ENCODE measurements around the gene CACNA2D3.

Gene CACNA2D3

DNA sequence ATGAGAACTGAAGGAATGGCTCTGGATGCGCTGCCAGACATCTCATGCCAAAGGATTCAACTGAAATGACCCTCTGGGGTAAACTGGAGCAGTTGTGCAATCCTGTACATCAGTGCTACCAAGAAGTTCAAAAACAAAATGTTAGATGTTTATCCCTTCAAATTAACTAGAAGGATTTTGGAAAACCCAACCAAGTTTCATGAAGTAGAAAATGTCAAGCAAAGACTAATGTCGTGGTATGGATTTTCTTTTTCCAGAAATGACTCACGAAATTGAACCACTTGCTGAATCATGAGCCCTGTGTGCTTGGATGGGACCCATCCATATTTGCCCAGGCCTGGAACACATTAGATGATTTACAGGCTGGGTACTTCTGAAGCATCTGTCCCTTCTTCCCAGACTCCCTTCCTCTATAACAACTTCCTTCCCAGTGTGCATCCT, 703.9 kb downstream of the CACNA2D3 start:
- H3K4me3 ChIP-seq (ENCODE audit: control insufficient read depth, low read depth, low read length), result no peak overlapping the region
- DNase-seq (ENCODE audit: low read depth), result peak; percentile 16
- TF ChIP-seq, protein P1, sequence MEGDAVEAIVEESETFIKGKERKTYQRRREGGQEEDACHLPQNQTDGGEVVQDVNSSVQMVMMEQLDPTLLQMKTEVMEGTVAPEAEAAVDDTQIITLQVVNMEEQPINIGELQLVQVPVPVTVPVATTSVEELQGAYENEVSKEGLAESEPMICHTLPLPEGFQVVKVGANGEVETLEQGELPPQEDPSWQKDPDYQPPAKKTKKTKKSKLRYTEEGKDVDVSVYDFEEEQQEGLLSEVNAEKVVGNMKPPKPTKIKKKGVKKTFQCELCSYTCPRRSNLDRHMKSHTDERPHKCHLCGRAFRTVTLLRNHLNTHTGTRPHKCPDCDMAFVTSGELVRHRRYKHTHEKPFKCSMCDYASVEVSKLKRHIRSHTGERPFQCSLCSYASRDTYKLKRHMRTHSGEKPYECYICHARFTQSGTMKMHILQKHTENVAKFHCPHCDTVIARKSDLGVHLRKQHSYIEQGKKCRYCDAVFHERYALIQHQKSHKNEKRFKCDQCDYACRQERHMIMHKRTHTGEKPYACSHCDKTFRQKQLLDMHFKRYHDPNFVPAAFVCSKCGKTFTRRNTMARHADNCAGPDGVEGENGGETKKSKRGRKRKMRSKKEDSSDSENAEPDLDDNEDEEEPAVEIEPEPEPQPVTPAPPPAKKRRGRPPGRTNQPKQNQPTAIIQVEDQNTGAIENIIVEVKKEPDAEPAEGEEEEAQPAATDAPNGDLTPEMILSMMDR (IDR thresholded peaks at IDR 0.05; ENCODE audit: control insufficient read depth, insufficient read depth, low read depth, low read length, missing control alignments), result no peak

DNA sequence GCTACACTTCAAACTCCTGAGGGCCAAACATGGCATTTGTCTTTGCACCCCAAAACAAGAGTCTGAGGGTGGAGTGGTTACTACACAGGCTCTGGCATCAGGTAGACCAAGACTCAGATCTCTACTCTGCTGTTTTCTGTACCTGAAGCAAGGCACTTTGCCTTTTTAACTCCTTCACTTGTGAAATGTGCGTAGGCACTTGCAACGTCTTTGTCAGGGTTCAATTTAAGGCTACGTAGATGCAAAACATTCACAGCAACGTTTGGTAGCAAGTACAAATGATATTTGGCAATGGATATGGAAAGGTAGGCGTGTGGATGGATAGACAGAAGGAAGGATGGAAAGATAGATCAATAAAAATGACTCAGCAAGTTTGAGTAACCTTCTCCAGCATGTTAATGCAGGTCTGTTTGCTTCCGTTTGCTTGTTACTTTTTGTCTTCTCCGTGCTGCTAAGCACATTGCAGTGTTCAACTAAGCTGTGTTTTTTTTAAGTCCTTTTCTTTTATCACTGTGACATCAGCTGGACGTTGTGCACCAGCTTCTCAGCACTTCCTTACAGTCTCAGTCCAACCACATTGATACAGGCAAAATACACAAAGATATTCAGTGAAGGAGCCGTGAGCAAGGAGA, 704.8 kb downstream of the CACNA2D3 start:
- TF ChIP-seq, protein P1 (IDR thresholded peaks at IDR 0.05; ENCODE audit: control insufficient read depth, insufficient read depth, low read depth, low read length, missing control alignments), result no peak
- no peak overlapping the region for H3K4me3 ChIP-seq (ENCODE audit: control insufficient read depth, low read depth, low read length)
- no peak for DNase-seq (ENCODE audit: low read depth)

DNA sequence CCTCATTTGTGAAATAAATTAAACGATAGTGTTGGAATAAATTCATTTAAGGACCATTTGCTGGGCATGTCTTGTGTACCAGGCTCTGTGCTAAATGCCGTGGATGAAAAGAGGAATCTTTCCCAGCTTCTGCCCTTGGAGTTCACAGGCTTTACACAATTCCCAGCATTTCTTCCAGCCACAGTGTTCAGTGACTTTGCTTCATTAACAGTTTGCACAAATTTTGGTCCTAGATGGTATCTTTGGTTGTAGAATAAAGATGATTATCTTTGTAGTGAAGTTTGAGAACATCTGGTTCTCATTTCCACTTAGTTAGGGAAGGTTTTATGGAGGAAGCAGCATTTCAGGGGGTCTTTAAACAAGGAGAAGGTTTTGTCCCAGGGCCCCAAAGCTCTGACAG, 705.4 kb downstream of the CACNA2D3 start:
- TF ChIP-seq, protein P1 (IDR thresholded peaks at IDR 0.05; ENCODE audit: control insufficient read depth, insufficient read depth, low read depth, low read length, missing control alignments), result no peak
- no peak for DNase-seq (ENCODE audit: low read depth)
- no peak overlapping the region for H3K4me3 ChIP-seq (ENCODE audit: control insufficient read depth, low read depth, low read length)

DNA sequence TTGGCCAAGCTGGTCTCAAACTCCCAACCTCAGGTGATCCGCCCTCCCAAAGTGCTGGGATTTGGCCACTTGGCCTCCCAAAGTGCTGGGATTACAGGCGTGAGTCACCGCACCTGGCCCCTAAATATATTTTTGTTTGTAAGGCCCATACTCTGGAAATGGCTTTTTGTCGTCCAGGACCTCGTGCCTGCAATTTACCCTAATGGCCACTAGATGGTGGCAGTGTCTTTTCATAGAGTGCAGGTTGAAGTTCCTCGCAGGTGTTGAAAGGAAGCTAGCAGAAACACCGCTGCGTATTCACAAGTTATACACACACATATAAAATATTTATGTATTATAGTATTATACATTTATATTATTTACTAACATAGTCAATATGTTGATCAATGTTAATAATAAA, 708.3 kb downstream of the CACNA2D3 start:
- TF ChIP-seq, protein P1 (IDR thresholded peaks at IDR 0.05; ENCODE audit: control insufficient read depth, insufficient read depth, low read depth, low read length, missing control alignments), result peak; percentile 56
- no peak overlapping the region for H3K4me3 ChIP-seq (ENCODE audit: control insufficient read depth, low read depth, low read length)
- DNase-seq (ENCODE audit: low read depth), result no peak

DNA sequence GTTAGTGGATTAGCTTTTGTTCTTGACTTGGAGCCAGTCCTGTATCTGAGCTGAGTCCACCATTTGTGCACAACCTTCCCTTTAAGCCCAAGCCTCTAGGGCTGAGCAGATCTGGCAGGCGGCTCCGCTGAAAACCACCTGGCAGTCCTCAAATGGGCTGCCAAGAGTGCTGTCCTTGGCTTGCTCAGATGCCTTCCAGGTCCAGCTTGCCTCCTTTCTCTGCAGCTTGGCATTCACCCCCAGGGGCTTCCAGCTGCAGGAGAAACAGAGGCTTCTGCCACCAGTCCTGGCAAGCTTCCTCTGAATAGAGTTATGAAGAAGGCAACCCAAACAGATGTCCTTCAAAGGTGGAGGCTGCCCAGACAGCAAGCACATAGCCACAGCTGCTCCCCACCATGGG, 708.8 kb downstream of the CACNA2D3 start:
- TF ChIP-seq, protein P1 (IDR thresholded peaks at IDR 0.05; ENCODE audit: control insufficient read depth, insufficient read depth, low read depth, low read length, missing control alignments), result no peak
- DNase-seq (ENCODE audit: low read depth), result no peak

DNA sequence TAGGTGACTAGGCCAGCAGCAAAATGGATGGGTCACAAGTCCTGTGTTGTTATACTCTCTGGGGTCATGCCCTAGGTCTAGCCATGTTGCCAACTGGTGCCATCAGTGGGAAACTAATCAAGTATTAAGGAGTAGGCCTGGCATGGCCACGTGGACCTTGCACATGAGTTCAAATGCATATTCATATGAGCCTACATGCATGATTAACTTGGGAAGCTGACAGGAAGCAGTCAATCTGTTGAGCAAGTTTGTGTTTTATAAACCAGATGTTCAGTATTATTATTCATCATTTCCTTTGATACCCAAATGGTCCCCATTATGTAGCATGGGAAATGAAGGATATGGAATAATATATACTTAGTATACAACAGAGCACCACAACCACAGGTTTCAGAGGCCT, 710.5 kb downstream of the CACNA2D3 start:
- TF ChIP-seq, protein P1 (IDR thresholded peaks at IDR 0.05; ENCODE audit: control insufficient read depth, insufficient read depth, low read depth, low read length, missing control alignments), result no peak
- no peak overlapping the region for H3K4me3 ChIP-seq (ENCODE audit: control insufficient read depth, low read depth, low read length)
- DNase-seq (ENCODE audit: low read depth), result no peak

More for the DNA sequence above, 708.8 kb downstream of the CACNA2D3 start:
- no peak overlapping the region for H3K4me3 ChIP-seq (ENCODE audit: control insufficient read depth, low read depth, low read length)

Measured in AG09309 (cell line).